ENCODE data around the gene TMEM179.

Gene TMEM179

DNA sequence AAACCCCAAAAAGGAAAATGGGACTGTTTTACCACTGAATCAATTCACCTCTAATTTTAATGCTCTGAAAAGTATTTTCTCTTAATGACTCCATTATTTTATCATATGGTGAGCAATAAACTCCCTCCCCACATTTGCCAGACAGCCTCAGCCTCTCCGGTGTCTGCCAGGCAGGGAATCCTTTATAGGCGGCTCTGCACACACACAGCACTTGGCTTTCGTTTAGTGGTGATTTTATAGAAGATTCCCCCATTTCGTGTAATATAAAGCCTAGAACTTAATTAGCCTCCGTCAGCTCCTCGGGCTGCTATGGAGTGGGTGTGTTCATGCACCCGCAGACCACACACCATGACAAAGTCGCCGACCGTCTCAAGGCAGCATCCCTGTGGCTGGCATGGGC, 35.1 kb downstream of the TMEM179 start:
- no peak for DNase-seq (ENCODE audit: low read depth)

- DNase-seq (ENCODE audit: low read depth), result no peak
Measured at GRCh38 chr14:104568620-104569019, 36.0 kb downstream of the TMEM179 start.

- DNase-seq (ENCODE audit: low read depth), result no peak
Measured at GRCh38 chr14:104567957-104568225, 36.7 kb downstream of the TMEM179 start.

GRCh38 chr14:104567141-104567956, 37.2 kb downstream of the TMEM179 start:
- DNase-seq (ENCODE audit: low read depth), result no peak

GRCh38 chr14:104564744-104565679, 39.6 kb downstream of the TMEM179 start:
- DNase-seq (ENCODE audit: low read depth), result no peak

GRCh38 chr14:104563742-104564615, 40.6 kb downstream of the TMEM179 start:
- peak; percentile 70 for DNase-seq (ENCODE audit: low read depth)

- no peak for DNase-seq (ENCODE audit: low read depth)
Measured at GRCh38 chr14:104563191-104563741, 41.3 kb downstream of the TMEM179 start.

- DNase-seq (ENCODE audit: low read depth), result no peak
Measured at GRCh38 chr14:104562606-104563005, 42.0 kb downstream of the TMEM179 start.

DNA sequence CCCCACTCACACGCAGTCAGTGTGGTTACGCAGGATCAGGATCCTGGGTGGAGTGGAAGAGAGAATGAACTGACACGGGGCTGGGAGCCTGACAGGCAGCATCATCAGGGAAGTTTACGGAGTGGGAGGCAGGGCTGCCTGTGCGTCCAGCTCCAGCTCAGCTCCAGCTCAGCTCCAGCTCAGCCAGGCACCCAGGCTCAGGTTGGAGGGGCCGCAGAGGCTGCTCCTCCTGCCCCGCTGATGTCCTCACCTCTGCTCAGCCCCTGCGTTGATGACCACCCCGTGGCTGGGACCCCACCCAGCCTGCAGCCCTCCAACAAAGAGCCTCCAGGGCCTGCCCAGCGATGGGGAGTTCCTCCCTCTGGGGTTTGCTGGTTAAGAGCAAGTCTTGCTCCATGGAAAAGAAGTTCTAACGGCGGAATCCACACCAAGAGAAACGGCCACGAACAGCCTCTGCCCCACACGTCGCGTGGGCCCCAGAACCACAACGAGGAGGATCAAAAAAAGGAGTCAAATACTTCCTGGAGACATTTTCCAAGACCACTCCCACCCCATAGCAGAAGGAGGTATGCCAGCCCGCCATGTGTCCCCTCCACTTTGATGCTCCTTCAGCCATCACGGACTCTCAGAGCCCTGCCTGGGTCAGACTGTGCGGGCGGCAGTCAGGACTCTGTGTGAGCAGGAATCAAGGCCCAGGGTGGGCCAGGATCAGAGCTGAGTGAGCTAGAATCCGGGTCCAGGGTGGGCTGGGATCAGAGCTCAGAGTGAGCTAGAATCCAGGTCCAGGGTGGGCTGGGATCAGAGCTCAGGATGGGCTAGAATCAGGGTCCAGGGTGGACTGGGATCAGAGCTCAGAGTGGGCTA, 42.7 kb downstream of the TMEM179 start:
- DNase-seq (ENCODE audit: low read depth), result no peak

GRCh38 chr14:104561124-104561557, 43.4 kb downstream of the TMEM179 start:
- no peak for DNase-seq (ENCODE audit: low read depth)

DNA sequence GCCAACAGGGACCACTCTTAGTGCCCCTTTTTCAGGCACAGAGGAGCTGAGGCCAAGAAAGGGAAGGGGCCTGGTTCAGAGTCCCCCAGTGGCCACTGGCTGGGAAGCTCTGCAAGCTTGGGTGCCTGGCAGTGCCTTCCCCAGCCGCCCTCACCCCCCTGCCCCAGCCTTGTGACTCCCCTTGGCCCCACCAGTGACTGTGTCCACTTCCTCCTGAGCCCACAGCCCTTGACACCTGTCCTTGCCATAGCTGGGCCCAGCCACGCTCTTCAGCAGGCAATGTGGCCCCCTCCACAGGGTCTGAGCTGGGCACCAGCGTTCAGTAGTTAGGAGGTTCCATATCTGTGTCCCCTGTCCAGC, 44.0 kb downstream of the TMEM179 start:
- no peak for DNase-seq (ENCODE audit: low read depth)

DNA sequence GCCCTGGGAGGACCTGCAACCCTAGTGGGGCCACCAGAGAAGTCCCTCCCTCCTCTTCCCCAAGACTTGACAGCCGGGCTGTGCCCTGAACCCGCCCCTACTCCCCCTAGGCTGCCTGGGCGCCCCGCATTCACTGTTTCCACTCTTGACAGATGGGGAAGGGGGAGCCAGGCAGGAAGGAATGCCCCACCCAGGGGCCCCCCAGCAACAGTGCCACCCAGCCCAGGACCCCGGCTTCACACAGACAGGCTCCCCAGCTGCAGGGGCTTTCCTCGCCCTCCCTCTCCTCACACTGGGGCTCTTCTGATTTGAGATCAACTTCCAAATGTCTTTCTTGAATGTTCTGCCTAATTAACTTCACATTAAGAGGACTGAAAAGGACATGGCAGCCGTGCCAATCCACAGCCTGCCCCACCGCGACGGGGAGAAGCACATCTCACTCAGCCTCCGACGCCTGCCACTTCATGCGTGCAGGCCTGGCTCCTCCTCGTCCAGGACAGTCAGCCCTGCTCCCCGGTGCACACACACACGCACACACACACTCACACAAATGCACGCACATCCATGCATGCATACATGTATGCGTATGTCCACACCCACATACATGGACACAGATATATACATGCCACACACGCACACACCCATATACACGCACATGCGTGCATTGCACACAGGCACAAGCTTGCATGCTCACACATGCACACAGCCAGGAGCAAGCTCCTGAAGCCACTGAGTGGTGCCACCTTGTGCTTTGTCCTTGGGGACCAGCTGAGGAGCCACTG, 44.6 kb downstream of the TMEM179 start:
- DNase-seq (ENCODE audit: low read depth), result no peak

DNA sequence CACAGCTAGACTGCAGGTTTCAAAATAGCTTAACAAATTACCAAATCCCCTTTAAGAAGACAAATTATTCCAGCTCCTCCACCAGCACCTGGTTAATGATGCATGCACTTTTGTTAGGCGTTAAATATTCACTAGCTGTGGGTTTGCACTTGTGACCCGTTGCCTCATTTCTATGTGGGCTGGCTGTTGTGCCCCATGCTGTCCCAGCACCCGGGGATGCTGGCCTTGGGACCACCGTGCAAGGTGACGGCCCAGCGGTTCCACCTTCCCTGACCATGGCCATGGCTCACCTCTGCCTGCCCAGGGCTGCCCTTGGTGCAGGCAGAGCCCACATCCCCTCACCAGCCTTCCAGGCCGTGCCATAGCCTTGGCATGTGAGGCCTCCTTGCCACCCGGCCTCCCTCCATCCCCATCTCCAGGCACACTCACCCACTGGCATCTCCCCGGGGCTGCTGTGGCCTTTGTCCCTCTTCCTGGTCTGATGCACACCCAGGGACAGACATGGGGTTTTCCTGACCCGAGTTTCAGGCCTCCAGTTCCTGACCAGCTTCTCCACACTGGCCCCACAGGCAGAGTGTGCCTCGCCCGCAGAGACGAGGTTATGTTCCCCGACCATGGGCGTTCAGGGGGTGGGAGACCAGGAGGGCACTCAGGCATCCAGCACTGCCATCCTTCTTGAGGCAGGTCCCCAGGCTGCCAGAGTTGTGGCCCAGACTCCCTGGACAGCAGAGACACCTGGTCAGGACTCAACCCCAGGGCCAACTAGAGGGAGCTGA, 45.4 kb downstream of the TMEM179 start:
- no peak for DNase-seq (ENCODE audit: low read depth)

DNA sequence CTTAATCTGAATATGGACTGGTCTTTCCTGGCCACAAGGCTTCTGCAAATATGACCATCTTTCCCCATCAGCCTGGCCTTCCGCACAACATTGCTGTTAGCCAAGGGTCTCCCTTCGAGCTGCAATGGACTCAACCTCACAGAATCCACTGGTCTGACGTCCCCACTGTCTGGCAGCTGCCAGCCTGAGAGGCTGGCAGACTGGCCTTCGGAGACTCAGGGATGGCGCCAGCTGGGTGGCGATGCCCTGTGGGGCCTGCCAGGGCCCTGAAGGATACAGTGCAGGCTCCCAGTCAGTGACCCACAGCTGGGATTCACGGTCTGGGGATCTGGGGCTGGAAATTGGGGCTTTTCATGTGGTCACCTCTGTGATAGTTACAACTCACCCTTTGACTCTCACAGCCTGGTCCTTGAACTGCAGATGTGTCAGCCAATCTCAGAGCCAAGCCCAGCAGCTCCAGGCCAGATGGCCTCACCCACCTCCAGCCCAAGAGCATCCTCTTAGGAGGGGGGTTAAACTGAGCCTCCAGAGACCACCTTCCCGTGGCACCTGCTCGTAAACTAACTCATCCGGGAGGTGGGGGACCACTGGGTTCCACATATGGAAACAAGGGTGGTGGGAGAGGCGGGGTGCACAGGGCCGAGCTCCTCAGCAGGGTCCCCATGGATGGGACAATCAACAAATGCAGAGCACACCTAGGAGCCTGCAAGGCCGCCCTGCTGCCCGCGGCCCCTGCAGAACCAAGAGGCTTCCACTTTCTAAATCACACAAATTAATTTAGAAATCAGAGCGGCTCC, 46.1 kb downstream of the TMEM179 start:
- no peak for DNase-seq (ENCODE audit: low read depth)

DNA sequence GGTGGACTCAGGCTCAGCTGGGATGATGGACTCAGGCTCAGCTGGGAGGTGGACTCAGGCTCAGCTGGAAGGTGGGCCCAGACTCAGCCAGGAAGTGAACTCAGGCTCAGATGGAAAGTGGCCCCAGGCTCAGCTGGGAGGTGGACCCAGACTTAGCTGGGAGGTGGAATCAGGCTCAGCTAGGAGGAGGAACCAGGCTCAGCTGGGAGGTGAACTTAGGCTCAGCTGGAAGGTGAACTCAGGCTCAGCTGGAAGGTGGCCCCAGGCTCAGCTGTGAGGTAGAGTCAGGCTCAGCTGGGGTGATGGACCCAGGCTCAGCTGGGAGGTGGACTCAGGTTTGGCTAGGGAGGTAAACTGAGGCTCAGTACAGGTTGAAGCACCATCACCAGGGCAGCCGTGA, 46.8 kb downstream of the TMEM179 start:
- DNase-seq (ENCODE audit: low read depth), result no peak

GRCh38 chr14:104557086-104557485, 47.5 kb downstream of the TMEM179 start:
- no peak for DNase-seq (ENCODE audit: low read depth)

DNA sequence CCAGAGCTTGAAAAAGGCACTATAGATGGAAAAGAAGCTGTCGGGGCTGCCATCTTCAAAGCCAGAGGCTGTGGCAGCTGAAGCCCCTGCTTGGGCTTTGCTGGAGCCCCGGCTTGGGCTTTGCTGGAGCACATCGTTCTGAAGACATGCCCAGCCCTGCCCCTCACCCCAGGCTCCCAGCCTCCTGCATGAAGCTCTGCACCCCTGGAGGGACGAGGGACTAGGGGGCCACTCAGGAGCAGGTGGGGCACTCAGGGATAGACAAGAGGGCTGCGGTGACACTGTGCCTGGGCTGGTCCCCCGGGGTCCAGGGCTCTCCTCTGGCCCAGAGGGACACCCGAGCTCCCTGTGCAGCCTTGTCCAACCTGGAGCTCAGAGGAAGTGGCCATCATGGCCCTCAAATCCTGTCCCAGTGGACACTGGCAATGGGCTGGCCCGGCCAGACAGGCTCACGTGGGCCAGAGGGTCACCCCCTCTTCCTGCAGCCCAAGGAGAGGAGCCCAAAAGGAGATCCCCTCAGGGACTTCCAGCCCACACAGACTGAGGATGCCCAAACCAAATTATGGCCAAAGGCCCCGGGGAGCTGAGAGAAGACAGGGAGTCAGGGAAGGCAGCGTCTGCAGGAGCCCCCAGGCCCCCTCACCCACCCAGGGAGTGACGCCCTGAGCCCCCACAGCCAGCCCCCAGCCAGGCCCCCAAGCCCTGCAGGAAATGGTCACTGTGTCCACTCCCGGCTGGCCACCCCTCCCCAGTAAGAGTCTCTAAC, 48.1 kb downstream of the TMEM179 start:
- DNase-seq (ENCODE audit: low read depth), result no peak
